Upper lobe of left lung (tissue), 6 donors: ENCODE data around the gene FOLR3. TPM values are rescaled to one million over a fixed set of nuclear protein-coding genes. Genes with fewer than 3 reads are reported as not detected.
"Not testable (repeated sequence)": the region's sequence is repeated elsewhere in the genome, so short reads cannot be mapped to it uniquely, and the experiment has no call there.

Experiments
- ATAC-seq, 2 donors: fragments of 200-7000 bp; cut with Tn5 transposase; one replicate each; pipeline ENCODE4 v1.9.1; 2022; ENCODE audit warnings: mild to moderate bottlenecking in 2 of 2, moderate library complexity in 2 of 2; ENCODE audit not compliant: low FRiP score in 2 of 2
- DNase-seq, 2 donors: peaks; one replicate each; pipeline ENCODE4 v3.0.0-alpha.2; 2019 to 2020
- H3K27ac ChIP-seq, 4 donors: fragments of 200-600 bp; sonication (generic); one replicate each; pipeline ENCODE4 v1.5.1; 2016 to 2019
- H3K27me3 ChIP-seq, 4 donors: fragments of 200-600 bp; sonication (generic); one replicate each; pipeline ENCODE4 v1.5.1; 2017 to 2019
- H3K36me3 ChIP-seq, 4 donors: fragments of 200-600 bp; sonication (generic); one replicate each; pipeline ENCODE4 v1.5.1; 2016 to 2019
- H3K4me1 ChIP-seq, 4 donors: fragments of 200-600 bp; sonication (generic); one replicate each; pipeline ENCODE4 v1.5.1; 2018 to 2019
- H3K4me3 ChIP-seq, 4 donors: fragments of 200-600 bp; sonication (generic); one replicate each; pipeline ENCODE4 v1.5.1; 2017 to 2019; ENCODE audit warnings: mild to moderate bottlenecking in 2 of 4, moderate library complexity in 1 of 4
- H3K9me3 ChIP-seq, 4 donors: fragments of 200-600 bp; sonication (generic); one replicate each; pipeline ENCODE4 v1.5.1; 2018 to 2019
- EP300 ChIP-seq, 4 donors: sonication (generic); formaldehyde crosslinking; IDR thresholded peaks; one replicate each; pipeline ENCODE4 v1.5.1; 2017; ENCODE audit warnings: antibody characterized with exemption in 4 of 4, control low read depth in 2 of 4
- POLR2A ChIP-seq, 4 donors: fragments of 450-650 bp; IDR thresholded peaks; one replicate each; pipeline ENCODE4 v1.5.1; 2016 to 2017; ENCODE audit warnings: antibody characterized with exemption in 4 of 4, mild to moderate bottlenecking in 2 of 4
- POLR2AphosphoS5 ChIP-seq, 2 donors: sonication (generic); formaldehyde crosslinking; IDR thresholded peaks; one replicate each; pipeline ENCODE4 v1.5.1; 2017; ENCODE audit warnings: antibody characterized with exemption in 2 of 2
- WGBS, 2 donors: methylation state at CpG; one replicate each; pipeline ENCODE4 v1.1.5; 2017 to 2018; 5-methylcytosine and 5-hydroxymethylcytosine counted together
- total RNA-seq, 6 donors: library from RNA; depleted of rRNA in 4 of 6; stranded (reverse); fragments of >200 nt in 4 of 6; gene quantifications; one replicate each; pipeline versions ENCODE4 v1.1.0 to v1.2.1, GENCODE V29; 2016 to 2021
- TF ChIP-seq, protein P1 (sequence below), 6 experiments: fragments of 450-650 bp in 4 of 6; fragments of 200-600 bp in 2 of 6; sonication (generic) in 2 of 6; IDR thresholded peaks; one replicate each; pipeline ENCODE4 v1.5.1; 2016 to 2019; ENCODE audit warnings: antibody characterized with exemption in 6 of 6
- donor health status: DM: no; HTN: no; CAD: no; lungs with moderate emphysema.
- donor health status: DM: no; HTN: yes; CAD: no; lungs with severe emphysema.

The FOLR3 gene
- total RNA-seq, 6 donors from 2014 or later: 1.4 to 69.7 (median 9.5) TPM; not detected in 2

DNA sequence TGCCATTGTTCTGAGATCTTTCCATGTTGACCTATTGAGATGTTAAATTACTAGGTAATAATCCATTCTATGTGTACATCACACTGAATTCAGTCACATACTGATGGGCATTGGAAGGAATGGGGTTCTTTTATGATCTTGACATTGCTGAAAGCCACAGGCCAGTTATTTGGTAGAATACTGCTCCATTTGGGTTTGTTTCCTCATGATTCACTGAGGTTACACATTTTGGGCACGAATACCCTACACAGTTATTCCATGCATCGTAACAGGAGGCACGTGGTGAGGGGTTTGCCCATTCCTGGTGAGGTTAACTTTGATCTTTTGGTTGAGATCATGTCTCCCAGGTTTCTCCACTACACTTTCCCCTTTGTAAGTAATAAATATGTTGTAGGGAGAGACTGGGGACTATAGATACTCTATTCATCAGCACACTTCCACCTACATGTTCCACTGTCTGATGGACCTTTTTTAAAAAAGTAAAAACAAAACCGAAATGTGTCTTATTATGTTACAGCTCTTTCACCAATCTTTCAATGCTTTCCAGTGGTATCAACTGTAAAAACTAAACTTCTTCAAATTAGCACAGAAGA, 44.4 kb downstream of the FOLR3 start:
- no peak for ATAC-seq
- TF ChIP-seq EP300 (IDR thresholded peaks at IDR 0.05) (no peak), POLR2A (IDR thresholded peaks at IDR 0.05) (no peak), POLR2AphosphoS5 (IDR thresholded peaks at IDR 0.05) (no peak)
- TF ChIP-seq, protein P1, sequence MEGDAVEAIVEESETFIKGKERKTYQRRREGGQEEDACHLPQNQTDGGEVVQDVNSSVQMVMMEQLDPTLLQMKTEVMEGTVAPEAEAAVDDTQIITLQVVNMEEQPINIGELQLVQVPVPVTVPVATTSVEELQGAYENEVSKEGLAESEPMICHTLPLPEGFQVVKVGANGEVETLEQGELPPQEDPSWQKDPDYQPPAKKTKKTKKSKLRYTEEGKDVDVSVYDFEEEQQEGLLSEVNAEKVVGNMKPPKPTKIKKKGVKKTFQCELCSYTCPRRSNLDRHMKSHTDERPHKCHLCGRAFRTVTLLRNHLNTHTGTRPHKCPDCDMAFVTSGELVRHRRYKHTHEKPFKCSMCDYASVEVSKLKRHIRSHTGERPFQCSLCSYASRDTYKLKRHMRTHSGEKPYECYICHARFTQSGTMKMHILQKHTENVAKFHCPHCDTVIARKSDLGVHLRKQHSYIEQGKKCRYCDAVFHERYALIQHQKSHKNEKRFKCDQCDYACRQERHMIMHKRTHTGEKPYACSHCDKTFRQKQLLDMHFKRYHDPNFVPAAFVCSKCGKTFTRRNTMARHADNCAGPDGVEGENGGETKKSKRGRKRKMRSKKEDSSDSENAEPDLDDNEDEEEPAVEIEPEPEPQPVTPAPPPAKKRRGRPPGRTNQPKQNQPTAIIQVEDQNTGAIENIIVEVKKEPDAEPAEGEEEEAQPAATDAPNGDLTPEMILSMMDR (IDR thresholded peaks at IDR 0.05): no peak
- H3K27ac ChIP-seq: no peak overlapping the region
- H3K4me3 ChIP-seq: no peak overlapping the region
- H3K36me3 ChIP-seq: no peaks in the 10 kb centered on the region
- H3K9me3 ChIP-seq: no peaks in the 10 kb centered on the region
- peaks cover 0 to 6% (median 0%) of the 10 kb centered on the region in 4 donors for H3K4me1 ChIP-seq
- no peaks in the 10 kb centered on the region for H3K27me3 ChIP-seq
- no peak for DNase-seq
- 83 to 84% methylated on average over 4 of the region's 4 CpGs for WGBS, 2 donors

DNA sequence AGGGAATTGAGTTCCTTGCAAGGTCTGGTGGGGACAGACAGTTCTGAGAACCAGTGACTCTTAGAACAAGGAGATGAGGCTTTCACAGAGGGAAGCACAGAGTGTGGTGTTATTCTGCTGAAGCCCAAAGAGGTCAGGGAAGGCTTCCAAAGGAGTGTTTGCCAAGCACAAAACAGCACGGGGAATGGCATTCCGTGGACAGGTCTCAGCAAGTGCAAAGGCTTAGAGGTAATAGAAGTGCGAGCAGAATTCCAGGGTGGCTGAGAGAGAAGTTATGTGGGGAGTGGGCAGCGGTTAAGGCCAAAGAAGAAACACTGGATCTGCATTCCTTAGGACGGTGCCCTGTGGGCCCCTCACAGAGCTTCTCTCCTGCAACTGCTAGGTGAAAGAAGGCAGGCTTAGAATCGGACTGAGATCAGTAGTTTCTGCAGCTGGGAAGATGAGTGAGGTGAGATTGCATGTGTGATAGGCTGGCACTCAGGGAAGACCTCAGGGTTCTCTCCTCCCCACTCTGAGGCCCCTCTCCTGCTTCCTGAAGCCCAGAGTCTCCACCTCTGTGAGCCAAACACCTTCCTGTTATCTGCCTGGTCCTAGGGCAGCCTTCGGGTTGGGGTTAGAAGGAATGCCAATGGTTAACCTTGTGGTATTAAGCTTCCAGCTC, 45.5 kb downstream of the FOLR3 start:
- not testable (repeated sequence) for H3K27me3 ChIP-seq, H3K4me1 ChIP-seq, H3K36me3 ChIP-seq, H3K9me3 ChIP-seq, H3K27ac ChIP-seq, ATAC-seq, H3K4me3 ChIP-seq, DNase-seq
- WGBS, 2 donors: 54 to 59% methylated on average over 6 to 7 of the region's 7 CpGs

DNA sequence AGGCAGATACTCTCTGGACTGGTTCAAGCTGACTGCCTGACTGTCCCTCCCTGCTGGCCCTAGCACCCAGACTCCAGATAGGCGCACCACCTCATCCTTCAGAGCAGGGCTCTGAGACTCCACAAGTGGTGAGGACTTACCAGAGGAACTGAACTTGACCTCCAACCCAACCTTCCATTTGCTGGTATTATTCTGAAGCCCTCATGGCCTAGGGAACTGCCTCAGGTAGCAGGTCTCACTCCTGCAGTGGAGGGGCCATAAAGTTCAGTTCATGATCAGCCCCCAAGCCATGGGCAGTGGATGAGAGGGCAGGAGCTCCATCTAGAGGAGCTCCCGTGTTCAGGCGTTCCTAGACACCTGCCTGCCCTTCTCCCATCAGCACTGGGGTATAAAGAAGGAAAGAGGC, 46.0 kb downstream of the FOLR3 start:
- 59 to 71% methylated on average over 3 of the region's 3 CpGs for WGBS, 2 donors
- not testable (repeated sequence) for H3K36me3 ChIP-seq, DNase-seq, H3K27ac ChIP-seq, H3K4me1 ChIP-seq, H3K9me3 ChIP-seq, H3K4me3 ChIP-seq, H3K27me3 ChIP-seq
- ATAC-seq: peak in 1 of 2 donors; percentile 39

DNA sequence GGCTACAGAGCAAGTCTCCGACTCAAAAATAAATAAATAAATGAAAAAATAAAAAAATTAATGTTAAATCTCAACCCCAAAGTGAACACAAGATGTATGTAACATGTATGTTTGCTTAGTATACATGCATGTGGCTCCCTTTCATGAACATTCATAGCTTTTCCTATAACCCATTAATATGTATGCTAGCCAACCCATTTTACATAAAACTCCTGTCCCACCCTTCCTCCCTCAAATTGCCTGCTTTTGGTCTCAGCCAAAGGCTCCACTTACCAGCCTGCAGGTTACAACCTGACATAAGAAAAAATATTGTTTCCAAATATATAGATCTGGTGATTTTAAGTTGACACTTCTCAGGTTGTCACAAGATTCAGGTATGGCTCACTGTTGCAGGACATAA, 52.7 kb downstream of the FOLR3 start:
- no peaks in the 10 kb centered on the region for H3K9me3 ChIP-seq
- no peaks in the 10 kb centered on the region for H3K27me3 ChIP-seq
- H3K27ac ChIP-seq: peak overlapping the region in 1 of 4 donors; percentile 62
- 85 to 94% methylated on average over 1 of the region's 1 CpG for WGBS, 2 donors
- no peak for ATAC-seq
- TF ChIP-seq, protein P1 (IDR thresholded peaks at IDR 0.05): no peak
- TF ChIP-seq POLR2A (IDR thresholded peaks at IDR 0.05): no peak
- TF ChIP-seq EP300 (IDR thresholded peaks at IDR 0.05): no peak
- no peak for TF ChIP-seq POLR2AphosphoS5 (IDR thresholded peaks at IDR 0.05)
- peaks cover 0 to 25% (median 9%) of the 10 kb centered on the region in 4 donors for H3K4me1 ChIP-seq
- DNase-seq: no peak
- no peaks in the 10 kb centered on the region for H3K36me3 ChIP-seq
- H3K4me3 ChIP-seq: no peak overlapping the region

Other genes with a start within 250 kb of the FOLR3 start
- 10 to 100 TPM in 1 of 6 donors, 1 to 10 TPM in 5; 5.6 to 14.7 (median 7.0) TPM for gene XNDC1N, start 207.1 kb upstream of the FOLR3 start, total RNA-seq
- gene RNF121, start 206.7 kb upstream of the FOLR3 start, total RNA-seq: 100 to 1,000 TPM in 1 of 6 donors, 10 to 100 TPM in 5; 16.0 to 112 (median 28.3) TPM
- gene IL18BP, start 136.8 kb upstream of the FOLR3 start, total RNA-seq: 10 to 100 TPM in 4 of 6 donors, 1 to 10 TPM in 2; 4.6 to 45.1 (median 16.9) TPM
- 100 to 1,000 TPM; 185 to 666 (median 241) TPM for gene NUMA1, start 55.2 kb upstream of the FOLR3 start, total RNA-seq
- gene LRRC51, start 54.9 kb upstream of the FOLR3 start, total RNA-seq: 10 to 100 TPM in 3 of 6 donors, 1 to 10 TPM in 3; 5.3 to 19.2 (median 10.3) TPM
- 100 to 1,000 TPM in 4 of 6 donors, 10 to 100 TPM in 2; 86.0 to 162 (median 114) TPM for gene LAMTOR1, start 32.4 kb upstream of the FOLR3 start, total RNA-seq
- under 1 TPM in 1 of 6 donors, not detected in 5; 0.30 TPM for gene TOMT, start 29.8 kb upstream of the FOLR3 start, total RNA-seq
- gene ANAPC15, start 23.0 kb upstream of the FOLR3 start, total RNA-seq: 10 to 100 TPM; 12.8 to 39.1 (median 29.5) TPM
- gene FOLR1, start 56.4 kb downstream of the FOLR3 start, total RNA-seq: 100 to 1,000 TPM; 132 to 523 (median 171) TPM
- gene FOLR2, start 81.1 kb downstream of the FOLR3 start, total RNA-seq: 10 to 100 TPM in 3 of 6 donors, 1 to 10 TPM in 3; 4.8 to 28.7 (median 12.8) TPM
- 100 to 1,000 TPM in 4 of 6 donors, 10 to 100 TPM in 2; 84.0 to 383 (median 180) TPM for gene INPPL1, start 89.0 kb downstream of the FOLR3 start, total RNA-seq
- not detected for gene PHOX2A, start 108.5 kb downstream of the FOLR3 start, total RNA-seq